K562 (cell line): ENCODE measurements around the gene YLPM1. TPM values are rescaled to one million over a fixed set of nuclear protein-coding genes. Genes with fewer than 3 reads are reported as not detected.
A peak's percentile ranks its signal among the peaks of the same experiment; 100 is the strongest.

Source experiments
- ATAC-seq: fragments of 200-7000 bp; cut with Tn5 transposase; 3 replicates; pipeline ENCODE4 v1.9.1; 2020; ENCODE audit warnings: moderate library complexity
- BruUV-seq: library from RNA; stranded (reverse); fragments of 400-500 nt; replicated peaks from 2 replicates; lab custom pipeline; 2021; lab: Mats Ljungman, UMichigan
- CTCF ChIA-PET: fragments of 300-600 bp; formaldehyde crosslinking; extraction: SDS; loops from one replicate; lab custom pipeline; 2021; ENCODE audit warnings: low intra/inter-chr PET ratio; lab: Yijun Ruan, JAX
- POLR2A ChIA-PET: fragments of 300-600, 350-650 bp; sonication (Branson Sonifier 250); formaldehyde crosslinking; extraction: SDS; loops from one replicate; lab custom pipeline; 2021; ENCODE audit warnings: antibody characterized with exemption, inconsistent platforms; lab: Yijun Ruan, JAX
- DNase-seq, 4 experiments: peaks; one replicate each; pipeline versions ENCODE4 v3.0.0 to v3.0.0-alpha.2; 2011 to 2018; ENCODE audit warnings: low spot score in 3 of 4, mixed read lengths in 3 of 4; ENCODE audit errors: extremely low read depth in 1 of 4
- FAIRE-seq: peaks from 2 replicates; lab custom pipeline; 2011; peaks lifted over from hg19 to GRCh38; lab: Jason Lieb, UNC
- H2AFZ ChIP-seq: 2 replicates; pipeline ENCODE4 v1.6.0; 2011; ENCODE audit warnings: low read depth, low read length, control low read depth, inconsistent platforms
- H3K27ac ChIP-seq: fragments of 200-600 bp; 3 replicates; pipeline ENCODE4 v1.8.0; 2011; ENCODE audit warnings: low read depth, mild to moderate bottlenecking, control low read depth, inconsistent platforms, low read length, moderate library complexity, mixed read lengths; ENCODE audit errors: extremely low read depth
- H3K27me3 ChIP-seq, 2 experiments: fragments of 300-600 bp in 1 of 2; 2 replicates in 1 of 2; 3 replicates in 1 of 2; pipeline versions ENCODE4 v1.6.0 to v1.8.0; 2011; ENCODE audit warnings: inconsistent platforms in 2 of 2, low read length in 2 of 2, mild to moderate bottlenecking in 1 of 2, mixed read lengths in 1 of 2, moderate library complexity in 1 of 2; ENCODE audit not compliant: control insufficient read depth in 2 of 2, insufficient read depth in 2 of 2
- H3K36me3 ChIP-seq: fragments of 300-600 bp; 3 replicates; pipeline ENCODE4 v1.8.0; 2011; ENCODE audit warnings: mild to moderate bottlenecking, low read length, inconsistent platforms; ENCODE audit not compliant: control insufficient read depth, insufficient read depth
- H3K4me1 ChIP-seq, 2 experiments: fragments of 200-600 bp in 1 of 2; replicated peaks in 1 of 2; 2 replicates in 1 of 2; 3 replicates in 1 of 2; pipeline versions ENCODE4 v1.5.1 to v1.8.0; 2011; ENCODE audit warnings: inconsistent platforms in 2 of 2, low read length in 2 of 2, mild to moderate bottlenecking in 1 of 2, mixed read lengths in 1 of 2, moderate library complexity in 1 of 2; ENCODE audit not compliant: control insufficient read depth in 2 of 2, insufficient read depth in 2 of 2
- H3K4me2 ChIP-seq: 2 replicates; pipeline ENCODE4 v1.6.1; 2011; ENCODE audit warnings: low read length, control low read depth, inconsistent platforms, mixed read lengths; ENCODE audit not compliant: insufficient read depth
- H3K4me3 ChIP-seq: fragments of 200-600 bp; sonication (generic), shearing (Covaris generic); 2 replicates; pipeline ENCODE4 v1.5.1; 2016; ENCODE audit warnings: control low read depth, inconsistent platforms
- H3K79me2 ChIP-seq: fragments of 200-600 bp; 3 replicates; pipeline ENCODE4 v1.8.0; 2011; ENCODE audit warnings: low read length, inconsistent platforms; ENCODE audit not compliant: control insufficient read depth, insufficient read depth
- H3K9ac ChIP-seq, 2 experiments: 2 replicates each; pipeline versions ENCODE4 v1.6.0 to v1.6.1; 2011; ENCODE audit warnings: low read depth in 2 of 2, low read length in 2 of 2, control low read depth in 1 of 2, inconsistent platforms in 1 of 2, mild to moderate bottlenecking in 1 of 2, mixed read lengths in 1 of 2; ENCODE audit not compliant: insufficient read depth in 1 of 2
- H3K9me1 ChIP-seq: one replicate; pipeline ENCODE4 v1.6.0; 2011; ENCODE audit warnings: inconsistent platforms, mild to moderate bottlenecking, low read length, moderate library complexity; ENCODE audit not compliant: control insufficient read depth, insufficient read depth
- H3K9me3 ChIP-seq: replicated peaks from 2 replicates; pipeline ENCODE4 v1.5.1; 2011; ENCODE audit warnings: low read depth, low read length, inconsistent platforms; ENCODE audit not compliant: control insufficient read depth, insufficient read depth
- H4K20me1 ChIP-seq: replicated peaks from 2 replicates; pipeline ENCODE4 v1.6.1; 2011; ENCODE audit warnings: low read length, inconsistent platforms, mixed read lengths; ENCODE audit not compliant: control insufficient read depth, insufficient read depth
- WGBS: fragments of 100-300 bp; shearing (Covaris generic); methylation state at CpG from one replicate; pipeline ENCODE4 v1.1.6; 2016; ENCODE audit warnings: low coverage, mixed read lengths; ENCODE audit not compliant: insufficient coverage; ENCODE audit errors: missing lambda C conversion rate; 5-methylcytosine and 5-hydroxymethylcytosine counted together
- in situ Hi-C: fragments of 300-500 bp; cut with MboI; formaldehyde crosslinking; loops from 4 replicates; pipeline ENCODE4 v1.15.0; 2018; ENCODE audit warnings: inconsistent platforms, mixed read lengths
- intact Hi-C: fragments of 100-400 bp; cut with micrococcal nuclease; formaldehyde crosslinking; loops from 2 replicates; pipeline ENCODE4 v1.14.2; 2022
- polyA plus RNA-seq, 8 experiments: library from polyadenylated mRNA; depleted of rRNA in 4 of 8; stranded (reverse) in 5 of 8; unstranded in 3 of 8; fragments of >200 nt; fragmentation: Nextera tagmentation in 2 of 8; fragmentation: Illumina TruSeq in 1 of 8; extraction: Ambion mirVana in 2 of 8; extraction: Trizol in 1 of 8; gene quantifications; 2 replicates each; pipeline versions ENCODE4 v1.2.1 to v1.2.3, GENCODE V29; 2011 to 2014; ENCODE audit warnings: inconsistent platforms in 1 of 8, missing spikeins in 1 of 8
- total RNA-seq, 7 experiments: library from RNA; depleted of rRNA in 6 of 7; stranded (reverse); fragments of >200 nt in 6 of 7; fragmentation: Illumina TruSeq in 2 of 7; extraction: Trizol in 2 of 7; gene quantifications; 2 replicates each; pipeline versions ENCODE4 v1.2.1 to v1.2.3, GENCODE V29; 2011 to 2021; ENCODE audit warnings: low replicate concordance in 1 of 7
- TF ChIP-seq, protein P1 (sequence below): fragments of 450-650 bp; IDR thresholded peaks from 2 replicates; pipeline ENCODE4 v1.6.1; 2016; ENCODE audit warnings: low read depth
- TF ChIP-seq, protein P2 (sequence below), 2 experiments: fragments of 450-650 bp; formaldehyde crosslinking in 1 of 2; IDR thresholded peaks; 2 replicates each; pipeline versions ENCODE4 v1.4.0 to v1.6.1; 2014 to 2020; ENCODE audit warnings: mild to moderate bottlenecking in 2 of 2, borderline replicate concordance in 1 of 2, low read depth in 1 of 2

The YLPM1 gene
- total and polyA plus RNA-seq, 9 of the 15 experiments (the other 6 are each of a cell fraction or from before 2014, with no cell fraction given) = 7.2 to 32.7 (median 14.6) TPM

DNA sequence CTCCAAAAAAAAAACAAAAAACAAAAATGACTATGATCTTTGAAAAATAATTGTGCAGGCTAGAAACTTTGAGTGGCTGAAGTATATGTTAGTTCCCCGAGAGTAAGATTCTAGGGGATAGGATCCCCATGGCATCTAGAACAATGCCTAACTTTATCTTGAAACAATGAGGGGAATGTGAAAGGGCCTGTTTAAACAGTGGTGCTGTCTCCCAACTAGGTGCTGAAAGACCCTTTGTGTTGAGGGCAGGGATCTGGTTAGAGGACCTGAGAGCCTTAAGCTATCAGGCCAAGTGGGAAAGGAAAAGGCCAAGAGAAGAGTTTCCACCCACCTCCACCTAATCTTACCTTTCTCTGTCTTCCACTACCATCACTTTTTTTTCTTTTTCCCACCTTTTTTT, 6.8 kb upstream of the YLPM1 start:
- Histone ChIP-seq H3K9me3 (no peaks in the 10 kb centered on the region; the same call in 1 of the 2 replicates), H3K9me1 (no peaks in the 10 kb centered on the region), H4K20me1 (no peaks in the 10 kb centered on the region), H2AFZ (no peak overlapping the region), H3K9ac (no peak overlapping the region), H3K27me3 (no peaks in the 10 kb centered on the region), H3K79me2 (no peaks in the 10 kb centered on the region)
- BruUV-seq = no TSS peak
- ATAC-seq = no peak
- CTCF ChIA-PET = no interaction called here
- intact Hi-C loops = no loop called here
- no peak for DNase-seq
- TF ChIP-seq, protein P1, sequence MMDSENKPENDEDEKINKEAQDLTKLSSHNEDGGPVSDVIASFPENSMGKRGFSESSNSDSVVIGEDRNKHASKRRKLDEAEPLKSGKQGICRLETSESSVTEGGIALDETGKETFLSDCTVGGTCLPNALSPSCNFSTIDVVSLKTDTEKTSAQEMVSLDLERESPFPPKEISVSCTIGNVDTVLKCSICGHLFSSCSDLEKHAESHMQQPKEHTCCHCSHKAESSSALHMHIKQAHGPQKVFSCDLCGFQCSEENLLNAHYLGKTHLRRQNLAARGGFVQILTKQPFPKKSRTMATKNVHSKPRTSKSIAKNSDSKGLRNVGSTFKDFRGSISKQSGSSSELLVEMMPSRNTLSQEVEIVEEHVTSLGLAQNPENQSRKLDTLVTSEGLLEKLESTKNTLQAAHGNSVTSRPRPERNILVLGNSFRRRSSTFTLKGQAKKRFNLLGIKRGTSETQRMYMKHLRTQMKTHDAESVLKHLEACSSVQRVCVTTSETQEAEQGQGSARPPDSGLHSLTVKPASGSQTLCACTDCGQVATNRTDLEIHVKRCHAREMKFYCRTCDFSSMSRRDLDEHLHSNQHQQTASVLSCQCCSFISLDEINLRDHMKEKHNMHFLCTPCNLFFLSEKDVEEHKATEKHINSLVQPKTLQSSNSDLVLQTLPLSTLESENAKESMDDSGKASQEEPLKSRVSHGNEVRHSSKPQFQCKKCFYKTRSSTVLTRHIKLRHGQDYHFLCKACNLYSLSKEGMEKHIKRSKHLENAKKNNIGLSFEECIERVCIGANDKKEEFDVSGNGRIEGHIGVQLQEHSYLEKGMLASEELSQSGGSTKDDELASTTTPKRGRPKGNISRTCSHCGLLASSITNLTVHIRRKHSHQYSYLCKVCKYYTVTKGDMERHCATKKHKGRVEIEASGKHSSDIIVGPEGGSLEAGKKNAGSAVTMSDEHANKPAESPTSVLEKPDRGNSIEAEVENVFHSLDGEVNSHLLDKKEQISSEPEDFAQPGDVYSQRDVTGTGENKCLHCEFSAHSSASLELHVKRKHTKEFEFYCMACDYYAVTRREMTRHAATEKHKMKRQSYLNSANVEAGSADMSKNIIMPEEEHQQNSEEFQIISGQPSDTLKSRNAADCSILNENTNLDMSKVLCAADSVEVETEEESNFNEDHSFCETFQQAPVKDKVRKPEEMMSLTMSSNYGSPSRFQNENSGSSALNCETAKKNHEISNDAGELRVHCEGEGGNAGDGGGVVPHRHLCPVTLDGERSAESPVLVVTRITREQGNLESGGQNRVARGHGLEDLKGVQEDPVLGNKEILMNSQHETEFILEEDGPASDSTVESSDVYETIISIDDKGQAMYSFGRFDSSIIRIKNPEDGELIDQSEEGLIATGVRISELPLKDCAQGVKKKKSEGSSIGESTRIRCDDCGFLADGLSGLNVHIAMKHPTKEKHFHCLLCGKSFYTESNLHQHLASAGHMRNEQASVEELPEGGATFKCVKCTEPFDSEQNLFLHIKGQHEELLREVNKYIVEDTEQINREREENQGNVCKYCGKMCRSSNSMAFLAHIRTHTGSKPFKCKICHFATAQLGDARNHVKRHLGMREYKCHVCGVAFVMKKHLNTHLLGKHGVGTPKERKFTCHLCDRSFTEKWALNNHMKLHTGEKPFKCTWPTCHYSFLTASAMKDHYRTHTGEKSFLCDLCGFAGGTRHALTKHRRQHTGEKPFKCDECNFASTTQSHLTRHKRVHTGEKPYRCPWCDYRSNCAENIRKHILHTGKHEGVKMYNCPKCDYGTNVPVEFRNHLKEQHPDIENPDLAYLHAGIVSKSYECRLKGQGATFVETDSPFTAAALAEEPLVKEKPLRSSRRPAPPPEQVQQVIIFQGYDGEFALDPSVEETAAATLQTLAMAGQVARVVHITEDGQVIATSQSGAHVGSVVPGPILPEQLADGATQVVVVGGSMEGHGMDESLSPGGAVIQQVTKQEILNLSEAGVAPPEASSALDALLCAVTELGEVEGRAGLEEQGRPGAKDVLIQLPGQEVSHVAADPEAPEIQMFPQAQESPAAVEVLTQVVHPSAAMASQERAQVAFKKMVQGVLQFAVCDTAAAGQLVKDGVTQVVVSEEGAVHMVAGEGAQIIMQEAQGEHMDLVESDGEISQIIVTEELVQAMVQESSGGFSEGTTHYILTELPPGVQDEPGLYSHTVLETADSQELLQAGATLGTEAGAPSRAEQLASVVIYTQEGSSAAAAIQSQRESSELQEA = no peak
- TF ChIP-seq, protein P2, sequence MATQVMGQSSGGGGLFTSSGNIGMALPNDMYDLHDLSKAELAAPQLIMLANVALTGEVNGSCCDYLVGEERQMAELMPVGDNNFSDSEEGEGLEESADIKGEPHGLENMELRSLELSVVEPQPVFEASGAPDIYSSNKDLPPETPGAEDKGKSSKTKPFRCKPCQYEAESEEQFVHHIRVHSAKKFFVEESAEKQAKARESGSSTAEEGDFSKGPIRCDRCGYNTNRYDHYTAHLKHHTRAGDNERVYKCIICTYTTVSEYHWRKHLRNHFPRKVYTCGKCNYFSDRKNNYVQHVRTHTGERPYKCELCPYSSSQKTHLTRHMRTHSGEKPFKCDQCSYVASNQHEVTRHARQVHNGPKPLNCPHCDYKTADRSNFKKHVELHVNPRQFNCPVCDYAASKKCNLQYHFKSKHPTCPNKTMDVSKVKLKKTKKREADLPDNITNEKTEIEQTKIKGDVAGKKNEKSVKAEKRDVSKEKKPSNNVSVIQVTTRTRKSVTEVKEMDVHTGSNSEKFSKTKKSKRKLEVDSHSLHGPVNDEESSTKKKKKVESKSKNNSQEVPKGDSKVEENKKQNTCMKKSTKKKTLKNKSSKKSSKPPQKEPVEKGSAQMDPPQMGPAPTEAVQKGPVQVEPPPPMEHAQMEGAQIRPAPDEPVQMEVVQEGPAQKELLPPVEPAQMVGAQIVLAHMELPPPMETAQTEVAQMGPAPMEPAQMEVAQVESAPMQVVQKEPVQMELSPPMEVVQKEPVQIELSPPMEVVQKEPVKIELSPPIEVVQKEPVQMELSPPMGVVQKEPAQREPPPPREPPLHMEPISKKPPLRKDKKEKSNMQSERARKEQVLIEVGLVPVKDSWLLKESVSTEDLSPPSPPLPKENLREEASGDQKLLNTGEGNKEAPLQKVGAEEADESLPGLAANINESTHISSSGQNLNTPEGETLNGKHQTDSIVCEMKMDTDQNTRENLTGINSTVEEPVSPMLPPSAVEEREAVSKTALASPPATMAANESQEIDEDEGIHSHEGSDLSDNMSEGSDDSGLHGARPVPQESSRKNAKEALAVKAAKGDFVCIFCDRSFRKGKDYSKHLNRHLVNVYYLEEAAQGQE (IDR thresholded peaks at IDR 0.05; ENCODE audit: borderline replicate concordance) = 0 out of 2 replicates have a peak, but pooled peaks have one; percentile 20
- TF ChIP-seq, protein P2 (CRISPR knock-in tag; IDR thresholded peaks at IDR 0.05; ENCODE audit: low read depth) = no peak
- TF ChIP-seq, all 486 proteins: peak for 1
- no peak for FAIRE-seq
- no peak overlapping the region for H3K27ac ChIP-seq
- in situ Hi-C loops = no loop called here
- POLR2A ChIA-PET = interaction anchor here (0.6 kb wide), 1 partner anchor 870 kb away, joined by 4 read pairs; the partner anchor contains the start of gene ZNF410
- H3K4me3 ChIP-seq = no peak overlapping the region
- H3K36me3 ChIP-seq = no peaks in the 10 kb centered on the region
- no peaks in the 10 kb centered on the region for H3K4me1 ChIP-seq
- H3K4me2 ChIP-seq = no peak overlapping the region
- 86% methylated on average over 1 of the region's 1 CpG for WGBS
